GM21619 (cell line): Measurements from ENCODE around the gene RBP5.
"Not testable (repeated sequence)": the region's sequence is repeated elsewhere in the genome, so short reads cannot be mapped to it uniquely, and the experiment has no call there.

Experiments
- ATAC-seq: cut with Tn5 transposase; IDR thresholded peaks from one replicate; pipeline ENCODE4 v1.9.1; 2021; ENCODE audit not compliant: unreplicated experiment

The RBP5 gene

DNA sequence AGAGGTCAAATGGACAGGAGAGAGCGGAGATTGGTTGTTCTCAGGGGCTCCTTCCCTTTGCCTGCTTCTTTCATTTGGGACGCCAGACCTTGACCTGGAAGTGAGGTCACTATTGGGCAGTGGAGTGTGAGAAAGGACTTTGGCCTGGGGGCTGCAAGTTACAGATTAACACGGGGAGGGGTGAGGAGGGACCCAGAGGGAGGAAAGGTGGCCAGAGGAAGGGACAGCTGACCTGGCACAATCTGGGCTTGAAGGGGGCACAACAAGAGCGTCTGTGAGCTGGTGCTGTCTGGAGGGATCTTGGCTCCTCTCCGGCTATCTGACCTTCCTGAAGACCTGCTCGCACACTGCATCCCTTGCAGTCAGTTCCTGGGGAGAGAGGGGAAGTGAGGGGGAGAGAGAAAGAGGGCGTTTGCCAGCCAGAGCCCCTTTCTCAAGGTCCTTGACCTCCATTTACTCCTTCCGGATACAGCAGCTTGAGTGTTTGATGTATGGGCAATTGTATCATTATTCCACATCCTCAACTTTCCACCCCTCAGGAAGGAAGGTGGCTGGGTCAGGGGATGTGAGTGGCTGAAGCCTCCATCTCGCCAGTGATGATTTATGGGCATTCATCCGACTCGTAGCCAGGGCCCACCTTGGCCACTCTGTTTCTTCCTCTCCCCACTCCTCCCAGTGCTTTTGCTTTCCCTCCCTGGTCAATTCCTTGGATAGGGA is 4.7 kb downstream of the RBP5 start:
- ATAC-seq = no peak

DNA sequence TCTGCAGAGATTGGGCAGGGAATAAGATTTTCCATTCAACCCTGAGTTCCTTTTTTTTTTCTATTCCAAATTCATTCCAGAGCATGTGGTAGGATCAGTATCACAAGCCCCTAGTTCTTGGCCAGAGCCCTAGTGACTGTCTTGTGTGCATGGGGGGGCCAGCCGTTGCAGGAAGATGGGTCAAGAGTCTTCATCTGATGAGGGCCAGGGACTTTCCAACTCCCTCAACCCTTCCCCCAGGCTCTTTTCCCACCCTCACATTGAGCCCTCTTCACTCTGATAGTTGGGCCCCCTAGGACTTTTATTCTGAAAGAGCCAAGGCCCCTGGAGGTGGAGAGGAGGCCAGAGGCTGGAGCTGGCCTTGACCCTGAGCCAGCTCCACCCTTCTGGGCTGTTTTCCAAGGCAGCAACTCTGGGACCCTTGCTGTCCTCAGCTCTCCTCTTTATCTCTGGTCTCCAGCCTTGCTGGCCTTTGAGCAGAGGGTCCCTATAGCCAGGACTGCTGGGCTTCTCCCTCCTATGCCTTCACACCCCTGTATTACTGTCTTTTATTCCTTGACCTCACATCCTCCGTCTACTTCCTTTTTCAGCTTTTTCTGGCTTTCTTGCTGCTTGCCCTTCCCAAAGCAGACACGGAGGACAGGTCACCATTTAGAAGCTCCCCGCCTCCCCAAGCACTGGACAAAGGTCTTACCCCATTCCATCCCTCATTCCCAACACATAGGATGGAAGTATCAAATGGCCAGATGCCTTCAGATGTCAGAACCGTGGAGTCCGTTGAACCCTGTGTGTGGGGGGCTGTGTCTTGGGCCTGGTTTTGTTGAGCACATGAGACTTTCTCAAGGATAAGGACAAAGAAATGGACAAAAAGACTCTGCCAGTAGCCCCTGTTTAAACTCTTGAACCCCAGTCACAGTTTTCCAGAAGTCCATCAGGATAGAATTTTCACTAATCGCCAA is 5.6 kb downstream of the RBP5 start:
- ATAC-seq = no peak

DNA sequence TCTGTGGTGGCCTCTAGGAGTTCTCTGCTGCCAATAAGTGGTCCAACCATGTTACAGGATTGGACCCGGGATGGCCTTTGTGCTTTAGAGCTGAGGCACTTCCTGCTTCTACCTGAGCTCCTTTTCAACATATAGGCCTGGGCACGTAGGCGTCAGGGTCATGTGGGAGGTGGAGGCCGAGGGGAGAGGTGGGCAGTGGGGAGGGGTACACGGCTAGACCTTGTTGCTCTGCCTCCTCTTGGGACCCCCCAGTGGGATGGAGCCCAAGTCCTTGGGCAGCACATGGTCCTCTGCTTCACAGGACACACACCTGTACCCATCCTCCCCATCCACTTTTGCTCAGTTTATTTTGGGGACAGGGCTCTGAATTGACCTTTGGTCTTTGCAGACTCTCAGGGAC is 7.4 kb downstream of the RBP5 start:
- ATAC-seq = no peak

- no peak for ATAC-seq
Observed at GRCh38 chr12:7120166-7120565, 8.5 kb downstream of the RBP5 start.

- ATAC-seq = no peak
Observed at GRCh38 chr12:7118881-7119280, 9.8 kb downstream of the RBP5 start.

DNA sequence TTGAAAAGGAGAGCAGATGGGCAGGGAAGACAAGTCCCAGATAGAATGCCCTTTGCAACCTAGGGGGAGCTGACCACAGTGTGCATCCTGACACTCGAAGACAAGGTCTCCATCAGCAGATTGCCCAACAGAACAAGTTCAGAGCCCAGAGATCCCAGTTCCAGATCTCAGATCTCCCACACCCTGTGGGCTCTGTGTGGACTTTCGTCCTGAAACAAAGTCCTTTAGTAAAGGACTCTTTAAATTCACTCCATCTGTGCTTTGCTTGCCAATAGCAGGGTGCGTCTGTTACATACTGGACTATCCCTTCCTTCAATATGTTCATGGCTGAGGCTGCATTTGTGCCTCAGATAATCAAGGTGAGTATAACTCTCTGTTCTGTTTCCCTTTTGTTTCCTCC is 11.0 kb downstream of the RBP5 start:
- ATAC-seq = no peak

GRCh38 chr12:7116916-7117315 is 11.8 kb downstream of the RBP5 start:
- no peak for ATAC-seq

DNA sequence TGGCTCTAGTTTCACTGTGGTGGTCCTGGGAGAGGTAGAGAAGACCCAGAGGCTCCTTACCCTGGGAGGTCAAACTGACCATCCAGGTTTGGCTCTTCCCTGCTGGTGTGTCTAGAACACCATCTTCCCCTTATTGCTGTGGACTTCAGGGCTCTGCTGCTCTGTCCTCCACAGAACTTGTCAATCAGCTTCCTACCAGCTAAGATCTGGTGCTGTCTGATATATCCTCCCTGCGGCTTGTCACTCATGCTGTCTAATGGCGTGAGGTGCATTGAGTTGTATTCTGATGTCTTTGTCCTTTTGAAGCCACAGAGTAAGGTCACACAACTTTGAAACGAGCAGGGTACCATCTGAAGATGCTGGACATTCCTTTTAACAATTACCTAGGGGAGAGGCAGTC is 12.5 kb downstream of the RBP5 start:
- ATAC-seq = no peak

DNA sequence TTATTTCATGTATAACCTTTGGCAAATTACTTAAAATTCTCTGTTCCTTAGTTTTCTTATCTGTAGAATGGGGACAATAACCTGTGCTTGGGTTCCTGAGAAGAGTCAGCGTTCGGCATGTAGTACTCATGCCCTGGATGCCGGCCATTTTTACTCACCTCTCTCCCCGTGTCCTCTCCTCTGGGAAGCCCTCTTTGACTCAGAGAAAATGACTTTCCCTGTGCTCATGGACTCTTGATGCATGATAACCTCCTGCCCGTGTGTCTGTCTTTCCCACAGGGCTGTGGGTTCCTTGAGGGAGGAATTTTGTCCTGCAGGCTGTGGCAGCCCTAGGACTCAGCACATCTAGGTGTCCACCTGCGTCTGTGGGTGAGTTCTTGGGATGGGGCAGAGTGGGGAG is 13.8 kb downstream of the RBP5 start:
- ATAC-seq = no peak

DNA sequence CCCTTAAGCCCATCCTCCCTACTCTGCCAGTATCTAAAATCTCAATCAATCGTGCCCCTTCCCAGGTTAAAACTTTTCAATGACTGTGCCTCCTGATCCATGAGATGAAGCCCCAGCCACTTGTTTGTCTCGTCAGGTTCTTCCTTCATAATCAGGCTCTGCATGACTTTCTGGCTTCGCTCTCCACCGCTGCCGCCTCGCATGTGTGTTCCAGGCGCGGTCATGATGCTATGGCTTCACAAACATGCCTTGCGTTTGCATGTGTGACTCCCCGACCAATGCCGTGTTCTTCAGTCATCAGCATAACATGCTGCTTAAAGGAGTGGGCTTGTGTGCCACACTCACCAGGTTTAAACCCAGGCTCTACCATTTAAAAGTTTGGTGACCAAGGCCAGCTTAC is 14.7 kb downstream of the RBP5 start:
- no peak for ATAC-seq

- no peak for ATAC-seq
Observed at GRCh38 chr12:7113389-7113871, 15.3 kb downstream of the RBP5 start.

DNA sequence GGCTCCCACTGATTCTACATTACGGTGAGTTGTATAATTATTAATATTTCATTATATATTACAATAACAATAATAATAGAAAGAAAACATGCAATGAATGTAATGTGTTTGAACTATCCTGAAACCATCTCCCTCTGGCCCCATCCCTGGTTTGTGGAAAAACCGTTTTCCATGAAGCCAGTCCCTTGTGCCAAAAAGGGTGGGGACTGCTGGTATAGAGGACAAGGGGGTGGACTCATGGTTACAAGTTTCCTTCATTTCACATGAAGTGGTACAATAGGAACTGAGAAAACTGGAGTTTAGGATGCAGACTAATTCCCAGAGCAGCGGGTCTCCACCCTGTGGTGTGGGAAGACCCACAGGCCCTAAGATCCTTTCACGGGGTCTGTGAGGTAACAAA is 16.6 kb downstream of the RBP5 start:
- ATAC-seq = no peak

- no peak for ATAC-seq
Observed at GRCh38 chr12:7110661-7111060, 18.0 kb downstream of the RBP5 start.

DNA sequence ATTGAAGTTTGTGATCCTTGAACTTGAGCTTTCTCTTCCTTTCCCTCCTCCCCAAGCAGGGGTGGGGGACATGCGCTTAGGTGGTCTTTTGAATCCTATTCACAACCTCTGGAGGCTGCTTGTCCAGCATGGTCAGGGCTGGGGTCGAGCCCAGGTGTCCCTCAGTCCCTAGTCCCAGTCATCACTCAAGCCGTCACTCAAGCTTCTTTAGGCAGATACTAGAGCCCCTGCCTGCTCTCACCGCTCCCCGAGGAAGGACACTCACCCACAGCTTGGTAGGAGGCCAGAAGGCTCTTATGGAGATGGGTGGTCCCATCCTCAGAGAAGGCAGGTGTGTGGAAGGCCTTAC is 19.1 kb downstream of the RBP5 start:
- no peak for ATAC-seq

DNA sequence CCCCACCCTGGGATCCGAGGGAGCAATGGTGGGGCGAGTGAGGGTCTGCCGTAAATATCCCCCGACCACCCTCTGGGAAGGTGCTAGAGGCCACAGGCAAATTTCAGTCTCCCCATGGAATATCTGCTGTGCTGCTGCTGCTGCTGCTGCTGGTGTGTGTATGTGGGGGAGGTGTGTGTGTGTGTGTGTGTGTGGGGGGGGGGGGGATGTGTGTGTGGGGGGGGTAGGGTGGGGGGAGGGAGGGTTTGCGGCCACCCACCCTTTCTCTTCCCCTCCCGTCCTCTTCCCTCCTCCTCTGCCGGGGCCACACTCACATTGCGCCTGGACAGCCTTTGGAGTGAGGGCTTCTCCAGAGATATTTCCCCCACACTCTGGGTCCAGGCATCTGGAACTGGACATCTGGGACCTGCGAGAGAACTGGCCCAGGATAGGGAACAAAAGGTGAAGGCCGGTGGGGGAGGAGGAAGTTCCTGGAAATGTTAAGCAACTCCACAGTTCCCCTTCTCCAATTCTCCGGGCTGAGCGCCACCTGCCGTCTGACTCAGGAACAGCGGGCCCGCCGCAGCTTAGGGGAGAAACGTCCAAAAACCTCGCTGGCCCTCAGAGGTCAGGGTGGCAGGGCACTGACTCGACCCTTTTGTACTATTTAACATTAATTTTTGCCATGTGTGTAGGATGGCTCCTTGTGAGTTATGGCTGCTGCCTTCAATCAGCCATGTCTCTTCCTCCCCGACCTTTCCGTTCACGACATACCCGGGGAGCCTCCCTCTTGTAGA is 19.7 kb downstream of the RBP5 start, which contains the start of gene C1RL:
Gene C1RL (minus strand): TSS at position 419 of the 776 bp plus-strand sequence. CDS start 34 bp downstream, at position 385.
- peak; percentile 9 for ATAC-seq

DNA sequence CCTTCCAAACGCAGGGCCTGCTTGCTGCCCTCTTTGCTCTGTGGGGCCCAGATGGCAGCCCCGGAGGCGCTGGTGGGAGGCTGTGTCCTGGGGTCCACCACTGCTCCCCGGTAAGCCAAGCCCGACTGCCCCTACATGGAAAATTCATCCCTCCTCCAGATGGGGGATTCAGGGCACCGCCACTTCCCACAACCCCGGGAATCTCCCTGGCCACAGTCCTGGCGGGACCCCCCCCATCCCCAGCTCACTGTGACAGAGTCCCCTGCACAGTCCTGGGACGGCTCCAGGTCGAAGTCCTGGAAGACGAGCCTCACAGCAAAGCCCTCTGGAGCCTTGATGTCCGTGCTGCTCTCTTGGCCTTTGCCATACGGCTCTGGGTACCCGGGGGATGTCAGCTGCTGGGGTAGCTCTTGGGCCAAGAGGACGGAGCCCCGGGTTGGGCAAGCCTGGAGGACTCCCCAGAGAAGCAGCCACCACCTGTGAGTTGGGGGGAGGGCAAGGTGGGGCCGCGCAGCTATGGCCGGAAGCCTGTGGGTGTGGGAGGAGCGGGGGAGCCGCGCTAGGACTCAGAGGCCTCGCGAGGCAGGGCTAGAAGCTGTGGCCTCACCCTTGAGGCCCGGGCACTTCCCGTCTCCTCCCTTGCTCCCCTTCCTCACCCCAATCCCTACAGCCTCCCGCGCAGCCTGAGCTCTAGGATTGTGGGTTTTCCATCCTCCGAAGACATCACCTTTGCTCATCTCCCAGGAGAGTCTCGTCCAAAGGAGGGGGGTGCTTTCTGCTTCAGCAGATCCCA is 20.5 kb downstream of the RBP5 start:
- peak; percentile 93 for ATAC-seq

DNA sequence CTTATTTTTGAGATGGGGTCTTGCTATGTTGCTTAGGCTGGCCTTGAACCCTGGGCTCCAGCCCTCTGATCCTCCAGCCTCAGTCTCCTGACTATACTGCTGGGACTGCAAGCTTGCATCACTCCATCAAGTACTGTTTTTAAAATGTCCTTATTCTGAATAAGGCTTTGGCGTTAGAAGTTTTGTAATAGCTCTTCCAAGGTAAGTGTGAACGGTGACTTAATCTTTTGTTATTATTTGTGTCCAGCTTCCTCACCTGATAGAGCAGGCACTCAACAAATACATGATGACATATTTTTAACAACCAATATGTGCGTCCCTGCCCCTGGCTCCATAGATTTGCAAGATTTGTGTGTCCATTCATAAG is 21.1 kb downstream of the RBP5 start:
- no peak for ATAC-seq

DNA sequence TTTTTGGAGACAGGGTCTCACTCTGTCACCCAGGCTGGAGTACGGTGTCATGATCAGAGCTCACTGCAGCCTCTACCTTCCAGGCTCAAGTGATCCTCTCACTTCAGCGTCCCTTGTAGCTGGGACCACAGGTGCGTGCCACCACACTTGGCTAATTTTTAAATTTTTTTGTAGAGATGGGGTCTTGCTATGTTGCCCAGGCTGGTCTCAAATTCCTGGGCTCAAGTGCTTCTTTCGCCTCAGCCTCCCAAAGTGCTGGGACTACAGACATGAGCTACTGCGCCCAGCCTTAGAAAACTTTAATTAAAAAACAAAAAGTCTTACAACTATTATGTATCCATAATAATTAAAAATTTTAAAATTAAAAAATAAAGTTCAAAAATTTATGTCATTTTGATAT is 21.5 kb downstream of the RBP5 start:
- ATAC-seq = not testable (repeated sequence)

DNA sequence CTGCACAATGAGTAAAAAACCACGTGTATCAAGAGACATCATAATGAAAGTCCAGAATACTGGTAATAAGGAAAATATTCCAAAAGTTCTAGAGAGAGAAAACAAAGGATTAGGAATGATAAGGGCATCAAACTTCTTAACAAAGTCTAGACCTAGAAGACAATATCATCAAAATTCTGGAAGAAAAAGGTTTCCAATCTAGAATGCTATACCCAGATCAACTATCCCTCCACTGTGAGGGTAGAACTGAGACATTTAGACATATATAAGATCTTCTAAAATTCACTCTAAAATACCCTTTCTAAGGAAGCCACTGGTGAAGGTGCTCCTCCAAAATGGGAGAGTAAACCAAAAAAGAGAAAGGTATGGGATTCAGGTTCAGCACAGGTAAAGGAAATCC is 22.6 kb downstream of the RBP5 start:
- no peak for ATAC-seq

DNA sequence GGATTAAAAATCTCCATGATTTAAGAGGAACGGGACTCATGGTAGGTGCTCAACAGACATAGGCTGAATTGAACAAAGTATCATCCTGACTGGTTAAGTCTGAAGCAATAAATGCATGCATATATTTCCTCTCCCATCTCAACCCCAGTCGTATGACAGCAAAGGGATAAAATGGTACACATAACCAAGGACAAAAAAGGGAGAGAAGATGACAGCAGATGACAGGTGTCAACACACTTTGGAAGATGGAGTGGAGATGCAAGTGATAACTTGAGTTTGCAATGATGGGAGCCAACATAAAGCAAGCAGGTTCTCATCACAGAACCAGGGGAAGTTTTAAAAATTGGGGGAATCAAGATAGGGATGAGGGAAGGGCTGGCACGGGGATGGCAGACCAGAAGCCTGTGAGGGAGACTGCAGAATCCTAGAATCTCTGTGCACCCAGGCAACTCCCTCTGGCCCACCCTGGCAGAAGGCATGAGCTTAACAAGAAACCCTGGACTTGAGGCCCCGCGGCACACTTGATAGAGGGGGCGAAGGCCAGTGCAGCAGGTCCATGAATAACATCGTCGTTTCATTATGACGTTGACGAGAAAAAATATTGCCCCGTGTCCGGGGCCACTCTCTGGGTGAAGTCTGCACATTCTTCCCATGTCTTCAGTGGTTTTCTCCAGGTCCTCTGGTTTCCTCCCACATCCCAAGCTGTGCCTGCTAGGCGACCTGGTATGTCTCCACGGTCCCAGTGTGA is 24.7 kb downstream of the RBP5 start:
- no peak for ATAC-seq
